Measurements from ENCODE around the gene RIOK1.

RIOK1 gene

DNA sequence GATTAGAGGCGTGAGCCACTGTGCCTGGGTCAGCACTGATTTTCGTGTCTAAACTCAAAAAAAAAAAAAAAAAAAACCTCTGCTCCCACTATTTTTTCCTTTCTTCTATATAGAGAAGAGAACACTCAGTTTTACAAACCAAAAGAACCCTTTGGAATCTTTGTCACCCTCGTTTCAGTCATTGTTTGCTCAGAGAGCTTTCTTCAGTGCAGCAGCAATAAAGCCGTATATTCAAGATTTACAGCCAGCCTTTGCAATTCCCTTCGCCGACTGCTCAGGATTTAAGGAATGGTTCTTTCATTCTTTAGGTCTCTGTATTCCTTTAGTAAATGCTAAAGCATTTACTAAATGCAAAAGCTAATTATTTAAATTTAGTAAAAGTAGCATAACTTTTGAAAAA, 20.1 kb downstream of the RIOK1 start:
- DNase-seq (ENCODE audit: low read depth): no peak

GRCh38 chr6:7410851-7411250, 21.2 kb downstream of the RIOK1 start:
- DNase-seq (ENCODE audit: low read depth): no peak

- no peak for DNase-seq (ENCODE audit: low read depth)
Measured at GRCh38 chr6:7411328-7411727, 21.7 kb downstream of the RIOK1 start.

DNA sequence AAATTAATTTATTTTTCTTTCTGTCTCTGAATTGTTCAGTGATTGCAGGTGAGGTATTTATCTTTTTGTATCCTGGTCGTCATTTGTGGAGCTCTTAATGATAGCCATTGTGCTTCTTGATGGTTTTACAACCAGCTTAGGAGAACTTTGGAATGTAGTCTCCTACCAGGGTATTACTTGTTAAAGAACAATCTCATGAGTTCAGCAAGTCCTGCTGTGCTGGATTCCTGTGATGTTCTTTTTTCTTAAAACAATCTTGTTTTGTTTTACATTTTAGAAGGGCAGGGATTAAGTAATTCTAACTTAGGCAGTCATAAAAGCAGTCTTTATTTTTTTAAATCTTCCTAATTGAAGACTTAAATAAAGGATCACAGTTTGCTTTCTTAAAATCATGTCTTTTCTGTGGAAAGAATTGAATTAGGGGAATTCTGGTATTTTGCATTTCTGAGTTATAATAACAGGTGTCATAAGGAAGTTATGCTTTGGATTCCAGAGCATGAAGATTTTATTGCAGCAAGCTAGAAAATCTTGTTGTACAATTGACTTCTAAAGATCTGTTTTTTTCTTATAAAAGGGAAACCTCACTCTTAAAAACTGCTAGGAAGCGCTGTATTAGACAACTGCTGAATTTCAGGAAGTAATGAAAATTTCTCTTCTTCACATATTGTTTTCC, 23.7 kb downstream of the RIOK1 start:
- DNase-seq (ENCODE audit: low read depth): no peak

DNA sequence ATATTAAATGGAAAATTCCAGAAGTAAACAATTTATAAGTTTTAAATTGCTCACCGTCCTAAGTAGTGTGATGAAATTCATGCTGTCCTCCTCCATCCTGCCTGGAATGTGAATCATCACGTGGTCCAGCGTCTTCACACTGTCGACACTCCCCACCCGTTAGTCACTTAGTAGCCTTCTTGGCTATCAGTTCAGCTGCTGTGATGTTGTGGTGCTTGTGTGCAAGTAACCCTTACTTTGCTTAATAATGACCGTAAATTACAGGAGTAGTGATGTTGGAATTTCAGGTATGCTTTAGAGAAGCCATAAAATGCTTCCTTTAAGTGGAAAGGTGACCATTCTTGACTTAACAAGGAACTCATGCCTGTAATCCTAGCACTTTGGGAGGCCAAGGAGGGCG, 25.2 kb downstream of the RIOK1 start:
- DNase-seq (ENCODE audit: low read depth): no peak

DNA sequence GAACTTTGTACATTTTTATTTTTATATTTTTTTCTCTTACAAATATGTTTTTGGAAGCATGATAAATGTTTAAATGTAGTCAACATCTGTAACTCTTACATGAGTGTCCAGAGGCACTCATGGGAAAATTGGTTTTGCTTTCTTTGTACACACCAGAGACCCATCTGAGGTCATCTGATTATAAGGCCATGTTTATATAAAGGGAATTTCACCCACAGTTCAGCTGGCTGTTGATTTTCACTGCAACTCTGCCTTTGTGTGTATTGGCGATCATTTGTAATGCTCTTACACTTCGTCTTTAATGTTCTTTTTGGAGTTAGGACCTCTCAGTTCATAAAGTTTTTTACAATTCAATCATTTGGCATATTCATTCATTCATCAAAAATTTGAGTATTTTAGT, 28.1 kb downstream of the RIOK1 start:
- no peak for DNase-seq (ENCODE audit: low read depth)

DNA sequence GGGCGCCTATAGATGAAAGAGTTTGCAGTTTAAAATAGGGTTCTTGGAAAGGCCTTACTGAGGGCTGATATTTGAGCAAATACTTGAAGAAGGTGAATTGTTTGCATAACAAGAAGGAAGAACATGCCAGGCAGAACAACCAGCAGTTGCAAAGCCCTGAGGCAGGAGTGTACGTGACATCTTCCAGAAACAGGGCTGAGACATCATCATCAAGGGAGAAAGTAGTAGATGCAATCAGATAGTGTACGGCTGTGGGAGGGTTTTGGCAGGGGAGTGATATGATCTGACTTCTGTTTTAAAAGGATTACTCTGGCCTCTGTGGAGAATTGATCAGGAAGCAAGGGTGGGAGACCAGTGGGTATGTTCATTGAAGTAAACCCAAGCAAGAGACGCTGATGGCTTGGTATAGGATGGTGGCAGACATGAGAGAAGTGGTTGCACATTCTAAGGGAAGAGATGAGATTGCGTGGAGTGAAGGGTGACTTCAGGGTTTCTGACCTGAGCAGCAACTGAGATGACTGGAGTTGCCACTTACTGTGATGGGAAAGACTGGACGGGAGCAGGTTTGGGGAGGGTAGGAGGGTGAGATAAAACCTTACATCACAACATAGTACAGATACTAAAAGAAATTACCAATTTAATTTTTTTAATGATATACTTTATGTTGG, 28.8 kb downstream of the RIOK1 start:
- DNase-seq (ENCODE audit: low read depth): no peak

GRCh38 chr6:7419065-7419464, 29.5 kb downstream of the RIOK1 start:
- no peak for DNase-seq (ENCODE audit: low read depth)

GRCh38 chr6:7421066-7421465, 31.5 kb downstream of the RIOK1 start:
- no peak for DNase-seq (ENCODE audit: low read depth)

GRCh38 chr6:7424058-7424457, 34.5 kb downstream of the RIOK1 start:
- no peak for DNase-seq (ENCODE audit: low read depth)

- DNase-seq (ENCODE audit: low read depth): no peak
Measured at GRCh38 chr6:7424967-7425807, 35.6 kb downstream of the RIOK1 start.

GRCh38 chr6:7425808-7426190, 36.2 kb downstream of the RIOK1 start:
- no peak for DNase-seq (ENCODE audit: low read depth)

DNA sequence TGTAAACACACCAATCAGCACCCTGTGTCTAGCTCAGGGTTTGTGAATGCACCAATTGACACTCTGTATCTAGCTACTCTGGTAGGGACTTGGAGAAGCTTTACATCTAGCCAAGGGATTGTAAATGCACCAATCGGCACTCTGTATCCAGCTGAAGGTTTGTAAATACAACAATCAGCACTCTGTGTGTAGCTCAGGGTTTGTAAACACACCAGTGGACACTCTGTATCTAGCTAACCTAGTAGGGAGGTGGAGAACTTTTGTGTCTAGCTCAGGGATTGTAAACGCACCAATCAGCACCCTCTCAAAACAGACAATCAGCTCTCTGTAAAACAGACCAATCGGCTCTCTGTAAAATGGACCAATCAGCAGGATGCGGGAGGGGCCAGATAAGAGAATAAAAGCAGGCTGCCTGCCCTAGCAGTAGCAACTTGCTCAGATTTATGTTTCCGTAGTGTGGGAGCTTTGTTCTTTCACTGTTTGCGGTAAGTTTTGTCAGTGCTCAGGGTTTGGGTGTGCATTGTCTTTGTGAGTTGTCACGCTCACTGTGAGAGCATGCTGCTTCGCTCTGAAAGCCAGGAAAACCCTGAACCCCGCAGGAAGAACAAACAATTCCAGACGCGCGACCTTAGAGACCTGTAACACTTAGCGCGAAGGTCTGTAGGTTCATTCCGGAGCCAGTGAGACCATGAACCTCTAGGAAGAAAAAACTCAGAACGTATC, 37.0 kb downstream of the RIOK1 start:
- DNase-seq (ENCODE audit: low read depth): no peak

DNA sequence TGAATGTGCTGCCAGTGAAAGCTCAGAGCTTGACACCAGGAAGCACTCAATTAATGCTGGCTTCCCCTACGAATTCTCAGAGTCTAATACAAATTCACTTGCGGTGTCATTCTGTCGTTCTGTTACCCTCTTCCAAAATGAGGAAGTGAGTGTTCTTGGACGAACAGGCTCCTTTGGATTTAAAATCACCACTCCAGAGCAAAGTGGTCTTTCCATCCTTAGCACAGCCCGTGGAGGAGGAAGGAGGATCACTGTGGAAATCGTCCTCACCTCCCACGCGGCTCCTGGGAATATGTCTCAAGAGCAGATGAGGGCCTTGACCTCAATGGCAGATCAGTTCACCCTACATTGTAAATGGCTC, 41.7 kb downstream of the RIOK1 start:
- no peak for DNase-seq (ENCODE audit: low read depth)

DNA sequence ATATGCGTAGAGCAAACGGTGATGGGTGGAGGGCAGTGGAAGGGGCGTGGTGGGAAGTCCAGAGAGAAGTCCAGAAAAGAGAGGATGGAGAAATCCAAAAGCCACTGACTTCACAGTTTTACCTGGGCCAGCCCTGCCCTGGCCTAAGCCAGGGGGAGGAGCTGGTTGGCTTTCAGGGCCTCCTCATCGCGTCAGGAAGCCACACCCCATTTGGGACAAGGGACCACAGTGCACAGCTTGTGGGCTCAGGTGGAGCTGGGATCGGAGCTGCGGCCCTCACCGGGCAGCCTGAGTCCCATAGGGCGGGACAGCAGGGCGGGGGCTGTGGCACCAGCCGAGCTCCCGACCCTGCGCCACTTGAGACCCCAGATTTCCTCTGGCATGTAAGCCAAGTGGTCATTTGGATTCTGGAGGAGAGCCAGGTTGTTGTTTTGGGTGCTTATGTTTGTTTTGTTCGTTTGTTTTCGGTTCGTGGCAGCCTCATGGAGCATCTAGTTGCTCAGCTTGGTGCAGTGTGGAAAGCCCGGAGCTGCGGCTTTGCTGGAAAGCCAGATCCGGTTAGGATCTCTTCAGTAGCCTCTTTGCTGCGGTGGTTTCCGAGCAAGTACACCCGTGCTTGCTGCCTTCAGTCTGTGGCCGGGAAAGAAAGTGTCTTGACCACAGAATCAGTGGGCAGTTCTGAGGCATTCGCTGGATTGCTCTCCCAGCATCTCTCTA, 42.2 kb downstream of the RIOK1 start:
- DNase-seq (ENCODE audit: low read depth): no peak

GRCh38 chr6:7432391-7433120, 42.9 kb downstream of the RIOK1 start:
- no peak for DNase-seq (ENCODE audit: low read depth)

GRCh38 chr6:7433121-7433617, 43.6 kb downstream of the RIOK1 start:
- DNase-seq (ENCODE audit: low read depth): no peak

DNA sequence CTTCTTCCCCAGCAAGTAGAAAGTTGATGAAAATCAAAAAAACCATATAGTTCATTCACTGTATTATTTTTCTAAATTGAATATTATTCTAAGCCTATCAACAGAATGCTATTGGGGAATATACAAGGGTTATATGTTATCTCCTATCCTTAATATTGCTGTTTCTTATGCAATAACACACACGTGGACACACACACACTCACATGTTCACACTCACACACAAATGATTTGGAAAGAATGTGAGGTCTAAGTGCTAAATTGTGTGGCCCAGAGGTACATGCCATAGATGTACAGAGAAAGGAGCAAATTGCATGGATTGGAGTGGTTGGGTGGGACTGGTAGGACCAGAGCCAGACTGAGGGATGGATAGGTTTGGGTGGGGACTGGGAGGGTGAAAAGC, 45.1 kb downstream of the RIOK1 start:
- DNase-seq (ENCODE audit: low read depth): no peak

DNA sequence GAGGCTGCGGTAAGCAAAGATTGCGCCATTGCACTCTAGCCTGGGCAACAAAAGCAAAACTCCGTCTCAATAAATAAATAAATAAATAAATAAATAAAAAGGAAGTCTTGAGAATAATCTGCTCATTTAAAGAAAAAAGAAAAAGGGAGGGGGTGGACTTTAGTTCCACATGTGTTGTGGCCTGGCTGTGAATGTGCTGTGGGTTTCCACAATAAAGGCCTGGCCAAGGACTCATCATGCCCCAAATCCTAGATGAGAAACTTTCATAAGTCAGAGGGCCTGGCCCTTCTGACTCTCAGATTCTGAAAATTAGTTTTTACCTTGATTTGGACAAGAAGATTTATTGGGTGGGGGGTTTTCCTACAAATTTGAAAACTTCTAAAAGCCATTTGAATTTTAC, 48.4 kb downstream of the RIOK1 start:
- DNase-seq (ENCODE audit: low read depth): no peak

GRCh38 chr6:7439228-7439627, 49.6 kb downstream of the RIOK1 start:
- no peak for DNase-seq (ENCODE audit: low read depth)

DNA sequence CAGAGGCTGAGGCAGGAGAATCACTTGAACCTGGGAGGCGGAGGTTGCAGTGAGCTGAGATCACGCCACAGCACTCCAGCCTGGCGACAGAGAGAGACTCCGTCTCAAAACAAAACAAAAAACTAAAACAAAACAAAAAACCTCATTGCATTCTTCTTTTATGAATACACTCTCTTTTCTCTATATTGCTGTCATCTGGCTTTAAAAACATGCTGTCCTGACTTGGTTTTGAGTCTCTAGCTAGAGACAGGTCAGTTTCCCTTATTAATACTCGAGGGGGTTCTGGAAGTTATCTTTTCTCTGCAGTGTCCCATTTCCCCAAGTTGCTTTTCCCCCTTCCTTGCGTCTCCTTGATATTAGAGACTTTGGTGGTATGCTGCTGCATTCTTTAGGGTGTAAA, 50.9 kb downstream of the RIOK1 start:
- no peak for DNase-seq (ENCODE audit: low read depth)

Data from stimulated activated CD4-positive, alpha-beta T cell treated with anti-CD3 and anti-CD28 coated beads, Interleukin-2, amount 100 ng/mL, for 4 hours (primary cell).